NCI-H526 (cell line): ENCODE measurements around the gene KAT7.

Experiments used
- DNase-seq, 2 experiments: peaks; one replicate each; lab custom pipeline; 2025; lab: John Stamatoyannopoulos, UW

Gene KAT7

DNA sequence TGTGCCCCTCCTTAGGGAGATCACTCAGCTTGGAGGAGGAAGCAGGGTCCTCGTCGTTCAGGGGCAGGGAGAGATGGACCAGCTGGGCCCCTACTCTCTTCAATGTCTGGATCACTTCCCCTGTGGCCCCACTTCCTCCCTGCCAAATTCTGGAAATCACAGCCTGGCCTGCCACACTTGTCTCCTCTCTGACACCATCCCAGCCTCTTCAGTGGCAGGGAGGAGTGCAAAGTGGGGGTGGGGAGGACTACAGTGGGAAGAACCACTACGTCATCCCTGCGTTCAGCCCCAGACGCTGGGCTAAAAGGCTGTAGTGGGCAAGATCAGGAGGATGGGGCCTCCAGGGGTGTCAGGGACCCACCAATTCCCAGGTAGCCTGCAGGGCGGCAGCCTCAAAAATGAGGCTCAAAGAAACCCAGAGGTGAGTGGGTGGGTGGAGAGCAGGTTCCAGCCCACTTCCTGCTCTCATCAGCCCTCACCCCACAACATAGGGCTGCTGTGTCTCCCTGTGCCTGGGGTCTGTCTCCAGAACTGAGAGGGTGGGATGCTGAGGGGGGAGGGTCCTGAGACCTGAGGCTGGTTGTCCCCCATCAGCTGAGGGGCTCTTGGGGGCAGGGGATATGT, 84.4 kb downstream of the KAT7 start:
- DNase-seq: no peak

DNA sequence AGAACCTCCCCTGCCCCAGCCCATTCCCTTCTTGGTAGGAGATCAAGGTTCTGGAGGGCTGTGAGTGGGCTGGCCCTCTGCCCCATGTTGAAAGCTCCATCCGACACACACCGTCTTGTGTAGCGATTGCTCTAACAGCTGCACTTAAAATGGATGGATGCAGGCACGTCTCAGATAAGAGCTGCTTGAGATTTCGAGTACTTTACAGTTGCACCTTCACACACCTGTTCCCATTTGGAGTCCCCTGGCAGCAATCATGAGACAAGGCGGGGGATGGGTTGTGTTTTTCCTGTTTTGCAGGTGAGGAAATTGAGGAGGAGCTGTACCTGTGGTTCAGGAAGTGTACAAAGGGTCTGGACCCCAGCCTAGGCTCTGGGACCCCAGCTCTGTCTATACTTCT, 85.0 kb downstream of the KAT7 start:
- DNase-seq: no peak

DNA sequence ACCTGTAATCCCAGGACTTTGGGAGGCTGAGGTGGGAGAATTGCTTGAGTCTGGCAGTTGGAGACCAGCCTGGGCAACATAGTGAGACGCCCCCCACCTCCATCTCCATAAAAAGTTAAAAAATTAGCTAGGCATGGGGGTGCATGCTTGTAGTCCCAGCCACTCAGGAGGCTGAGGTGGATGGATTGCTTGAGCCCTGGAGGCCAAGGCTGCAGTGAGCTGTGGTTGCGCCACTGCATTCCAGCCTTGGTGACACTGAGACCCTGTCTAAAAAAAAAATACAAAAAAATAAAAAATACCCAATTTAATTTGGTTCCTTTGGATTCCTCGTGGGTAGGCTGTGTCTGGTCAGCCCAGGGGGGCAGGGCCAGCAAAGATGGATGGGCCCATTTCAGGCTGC, 85.4 kb downstream of the KAT7 start:
- no peak for DNase-seq

DNA sequence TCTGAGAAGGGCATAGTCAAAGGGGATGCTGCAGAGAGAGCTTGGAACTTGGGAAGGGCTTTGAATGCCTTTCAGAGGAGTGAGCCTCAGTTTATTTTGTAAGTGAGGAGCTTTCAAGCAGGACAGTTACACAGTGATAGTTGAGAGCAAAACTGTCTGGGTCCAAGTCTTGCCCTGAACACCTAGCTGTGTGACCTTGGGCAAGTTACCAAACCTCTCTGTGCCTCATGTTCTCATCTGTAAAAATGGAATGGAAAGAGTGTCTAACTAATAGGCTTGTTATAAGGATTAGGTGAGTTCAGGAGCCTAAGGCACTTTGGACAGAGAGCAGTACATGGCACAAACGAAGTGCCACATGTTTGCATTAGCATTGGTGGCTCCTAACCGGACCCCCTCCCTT, 86.4 kb downstream of the KAT7 start:
- DNase-seq: no peak

DNA sequence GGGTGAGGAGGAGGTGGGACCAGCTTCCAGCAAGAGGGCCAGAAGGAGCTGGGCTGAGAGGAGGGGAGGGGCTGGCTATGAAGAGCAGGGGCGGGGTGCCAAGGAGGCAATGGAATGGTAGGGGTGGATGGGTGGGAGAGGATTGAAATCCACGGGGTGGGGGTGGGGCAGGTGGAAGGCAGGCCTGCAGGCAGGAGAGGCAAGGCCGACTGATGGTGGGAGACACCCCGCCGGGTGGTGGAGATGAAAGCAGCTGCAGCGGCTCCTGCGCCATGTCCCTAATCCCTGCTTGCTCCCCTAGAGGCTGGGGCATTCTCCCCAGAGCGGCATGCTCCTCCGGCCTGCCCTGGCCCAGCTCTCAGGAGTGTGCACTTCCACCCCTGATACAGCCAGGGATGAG, 87.2 kb downstream of the KAT7 start:
- DNase-seq: no peak

DNA sequence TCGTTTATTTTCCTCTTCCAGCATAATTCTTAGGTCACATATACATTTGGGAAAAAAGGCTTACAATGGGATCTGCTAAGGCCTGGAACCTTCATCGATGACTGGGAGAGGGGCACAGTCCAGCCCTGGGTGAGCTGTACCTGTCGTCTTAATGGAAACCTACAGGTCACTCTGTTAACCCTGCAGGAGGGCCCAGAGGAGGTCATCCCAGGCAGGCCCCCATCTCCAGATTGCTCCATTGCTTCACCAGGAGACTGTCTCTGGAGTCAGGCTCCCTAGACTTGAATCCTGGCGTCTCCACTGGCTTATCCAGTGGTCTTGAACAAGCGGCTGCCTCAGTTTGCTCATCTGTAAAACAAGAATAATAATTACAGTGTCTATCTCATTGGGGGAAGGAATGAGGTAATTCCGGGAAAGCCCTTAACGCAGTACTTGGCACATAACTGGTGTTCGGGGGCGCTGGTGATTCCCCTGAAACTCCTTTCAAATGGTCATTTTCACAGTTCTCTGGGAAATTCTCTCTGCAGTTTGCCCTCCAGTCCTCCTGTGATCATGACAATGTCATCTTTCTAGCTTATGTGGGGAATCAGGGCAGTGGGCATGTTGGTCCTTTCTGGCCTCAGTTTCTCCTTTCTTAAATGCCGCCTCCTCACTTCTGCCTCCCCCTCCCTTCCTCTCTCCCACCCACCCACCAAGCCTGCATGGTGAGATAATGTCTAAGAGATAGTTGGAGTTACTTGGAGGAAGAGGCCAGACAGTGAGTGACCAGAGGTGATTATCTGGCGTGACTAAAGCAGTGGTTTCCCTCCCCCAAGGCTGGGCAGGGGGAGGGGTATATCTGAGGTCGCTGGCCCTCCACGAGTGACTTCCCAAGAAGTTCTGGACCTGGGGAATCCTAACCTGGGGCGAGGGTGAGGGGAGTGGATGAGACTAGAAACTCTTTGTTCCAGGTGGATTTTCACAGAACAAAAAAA, 90.7 kb downstream of the KAT7 start:
- DNase-seq: no peak

DNA sequence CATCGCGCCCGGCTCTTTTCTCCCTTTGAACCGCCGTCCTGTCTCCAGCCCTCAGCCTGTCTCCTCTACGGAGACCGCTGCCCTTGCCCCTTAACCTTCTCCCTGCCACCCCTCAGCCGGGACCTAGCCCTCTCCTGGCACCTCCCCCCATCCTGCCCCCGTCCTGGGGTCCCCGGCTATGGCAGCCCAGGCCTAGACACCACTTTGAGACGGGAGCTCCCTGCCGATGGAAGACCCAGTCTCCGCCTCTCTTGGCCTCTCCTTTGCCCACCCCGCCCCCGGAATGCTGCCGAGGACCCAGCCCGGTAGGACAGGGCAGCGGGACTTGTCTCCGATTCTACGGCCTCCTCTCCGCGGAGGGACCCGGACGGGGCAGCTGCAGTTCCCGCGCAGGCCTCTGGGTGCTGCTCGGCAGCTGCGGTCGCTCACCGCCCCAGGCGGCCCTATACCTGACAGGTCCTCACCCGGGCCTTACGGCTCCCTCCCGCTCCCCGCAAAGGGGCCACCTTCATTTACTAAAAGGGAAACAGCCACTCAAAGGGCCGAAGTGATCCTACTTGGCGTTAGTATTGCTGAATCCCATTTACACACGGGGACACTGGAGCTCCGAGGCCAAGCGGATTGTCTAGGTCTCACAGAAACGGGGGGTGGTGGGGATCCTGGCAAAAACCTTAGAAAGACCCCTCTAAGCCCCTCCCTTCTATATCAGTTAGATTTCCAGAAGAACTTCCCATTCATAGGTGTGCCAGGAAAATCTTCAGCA, 92.0 kb downstream of the KAT7 start:
- DNase-seq: peak; percentile 51 to 89

DNA sequence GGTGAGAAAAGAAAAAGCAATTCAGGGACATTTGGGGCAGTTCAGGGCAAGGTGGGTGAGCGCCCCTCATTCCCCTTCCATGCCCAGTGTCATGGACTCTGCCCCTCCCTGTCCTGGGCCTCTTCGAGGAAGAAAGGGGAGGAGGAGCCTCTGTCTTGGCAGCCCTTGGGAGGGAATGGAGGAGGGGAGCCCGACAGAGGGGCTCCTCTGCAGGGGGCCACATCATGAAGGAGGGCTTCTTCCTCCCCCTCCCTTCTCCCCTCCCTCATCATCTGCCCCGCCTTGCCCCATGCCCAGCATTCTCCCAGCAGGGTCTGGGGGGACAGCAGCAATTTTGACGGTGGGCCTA, 92.5 kb downstream of the KAT7 start:
- DNase-seq: no peak

DNA sequence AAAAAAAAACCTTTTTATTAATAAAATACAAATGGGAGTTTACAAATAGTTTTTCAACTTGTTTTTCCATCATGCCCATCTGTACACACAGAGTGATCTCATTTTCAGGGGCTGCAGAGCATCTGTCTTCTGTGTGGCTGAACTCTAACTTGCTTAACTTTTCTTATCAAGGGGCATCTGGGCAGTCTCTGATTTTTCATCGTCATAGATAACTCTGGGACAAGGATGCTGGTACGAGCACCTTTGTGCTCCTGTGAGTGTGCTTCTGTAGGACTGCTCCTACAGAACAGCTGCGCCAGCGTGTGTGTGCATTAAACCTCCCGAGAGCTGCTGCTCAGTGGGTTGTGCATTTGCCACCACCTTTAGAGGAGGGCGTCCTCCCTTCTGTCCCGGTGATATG, 94.0 kb downstream of the KAT7 start:
- peak in 1 of 2 experiments; percentile 22 for DNase-seq
